Mucosa of descending colon (tissue), 3 donors: ENCODE results near the gene KHDRBS2. TPM values are rescaled to one million over a fixed set of nuclear protein-coding genes. Genes with fewer than 3 reads are reported as not detected.

Experiments used
- ATAC-seq: fragments of 200-7000 bp; cut with Tn5 transposase; one replicate; pipeline ENCODE4 v1.9.1; 2020; ENCODE audit warnings: mild to moderate bottlenecking, moderate library complexity
- DNase-seq, 3 donors: peaks; one replicate each; pipeline ENCODE4 v3.0.0-alpha.2; 2020
- H3K36me3 ChIP-seq: fragments of 200-600 bp; one replicate; pipeline ENCODE4 v1.8.0; 2021; ENCODE audit warnings: low read depth, mild to moderate bottlenecking
- H3K4me1 ChIP-seq: fragments of 200-600 bp; one replicate; pipeline ENCODE4 v1.8.0; 2021; ENCODE audit warnings: low read depth, mild to moderate bottlenecking
- H3K4me3 ChIP-seq: fragments of 200-600 bp; one replicate; pipeline ENCODE4 v1.8.0; 2021; ENCODE audit warnings: mild to moderate bottlenecking
- H3K9me3 ChIP-seq: fragments of 200-600 bp; one replicate; pipeline ENCODE4 v1.8.0; 2021; ENCODE audit warnings: mild to moderate bottlenecking
- intact Hi-C, 2 donors: fragments of 100-400 bp; cut with DNase I in 1 of 2; cut with micrococcal nuclease in 1 of 2; formaldehyde crosslinking; loops; one replicate each; pipeline versions ENCODE4 v1.11.0 to v1.11.1; 2022; cut with DNase I, micrococcal nuclease
- total RNA-seq, 3 donors: library from RNA; stranded (reverse); fragmentation: NEBNext Ultra II Directional in 2 of 3; extraction: Animal tissue kit (Norgen Biotek cat#: 25700) in 2 of 3; gene quantifications; one replicate each; pipeline versions ENCODE4 v1.2.1 to v1.2.4, GENCODE V29; 2021 to 2023
- TF ChIP-seq, protein P1 (sequence below): fragments of 200-600 bp; IDR thresholded peaks from one replicate; pipeline ENCODE4 v1.8.0; 2022; ENCODE audit warnings: antibody characterized with exemption, mild to moderate bottlenecking
- donor health status: DM: no; HTN: no; CAD: no; lungs with moderate emphysema.
- donor health status: DM: no; HTN: no; CAD: no.
- donor health status: DM: no; HTN: yes; CAD: no.

The KHDRBS2 gene
- total RNA-seq, 3 donors from 2014 or later: 0.82 to 2.9 (median 1.1) TPM

DNA sequence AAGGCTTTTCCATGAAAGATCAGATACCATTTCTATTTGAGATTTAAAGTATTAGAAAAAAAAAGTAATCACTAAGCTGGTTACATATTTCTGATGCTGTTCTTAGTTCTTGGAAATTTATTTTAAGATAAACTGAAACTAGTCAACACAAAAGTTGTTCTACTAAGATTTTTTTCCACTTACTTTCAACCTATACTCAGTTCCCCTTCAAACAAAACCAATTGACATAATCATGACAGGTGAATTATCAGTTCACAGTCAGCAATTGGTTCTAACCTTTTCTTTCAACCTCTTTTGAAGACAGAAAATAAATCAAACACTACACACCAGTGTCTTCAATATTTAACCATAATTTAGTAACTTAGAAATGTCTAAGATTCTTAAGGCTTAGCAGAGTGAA lies 228.7 kb downstream of the KHDRBS2 start:
- no peak for DNase-seq
- no peak overlapping the region for H3K4me3 ChIP-seq
- ATAC-seq: no peak
- no peaks in the 10 kb centered on the region for H3K4me1 ChIP-seq
- intact Hi-C loops: no loop called here
- TF ChIP-seq, protein P1, sequence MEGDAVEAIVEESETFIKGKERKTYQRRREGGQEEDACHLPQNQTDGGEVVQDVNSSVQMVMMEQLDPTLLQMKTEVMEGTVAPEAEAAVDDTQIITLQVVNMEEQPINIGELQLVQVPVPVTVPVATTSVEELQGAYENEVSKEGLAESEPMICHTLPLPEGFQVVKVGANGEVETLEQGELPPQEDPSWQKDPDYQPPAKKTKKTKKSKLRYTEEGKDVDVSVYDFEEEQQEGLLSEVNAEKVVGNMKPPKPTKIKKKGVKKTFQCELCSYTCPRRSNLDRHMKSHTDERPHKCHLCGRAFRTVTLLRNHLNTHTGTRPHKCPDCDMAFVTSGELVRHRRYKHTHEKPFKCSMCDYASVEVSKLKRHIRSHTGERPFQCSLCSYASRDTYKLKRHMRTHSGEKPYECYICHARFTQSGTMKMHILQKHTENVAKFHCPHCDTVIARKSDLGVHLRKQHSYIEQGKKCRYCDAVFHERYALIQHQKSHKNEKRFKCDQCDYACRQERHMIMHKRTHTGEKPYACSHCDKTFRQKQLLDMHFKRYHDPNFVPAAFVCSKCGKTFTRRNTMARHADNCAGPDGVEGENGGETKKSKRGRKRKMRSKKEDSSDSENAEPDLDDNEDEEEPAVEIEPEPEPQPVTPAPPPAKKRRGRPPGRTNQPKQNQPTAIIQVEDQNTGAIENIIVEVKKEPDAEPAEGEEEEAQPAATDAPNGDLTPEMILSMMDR: no peak
- H3K36me3 ChIP-seq: no peaks in the 10 kb centered on the region
- H3K9me3 ChIP-seq: no peaks in the 10 kb centered on the region

DNA sequence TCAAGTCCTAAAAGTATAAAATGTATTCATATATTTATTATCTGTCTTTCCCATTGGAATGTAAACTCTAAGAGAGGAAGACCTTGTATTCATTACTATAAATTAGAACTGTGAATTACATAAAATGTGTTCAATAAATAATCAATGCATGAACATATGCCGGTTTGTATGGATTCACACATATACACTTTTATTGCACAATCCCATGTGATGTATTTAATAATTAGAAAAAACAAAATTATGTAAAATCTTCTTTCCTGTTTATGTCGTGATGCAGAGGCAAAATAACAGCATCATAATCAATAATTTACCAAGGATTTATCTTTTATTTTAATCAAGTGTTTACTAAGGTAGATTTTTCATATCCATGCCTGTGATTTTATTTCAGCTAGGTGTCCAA lies 240.5 kb downstream of the KHDRBS2 start:
- Histone ChIP-seq H3K4me1 (no peaks in the 10 kb centered on the region), H3K4me3 (no peak overlapping the region), H3K36me3 (no peaks in the 10 kb centered on the region), H3K9me3 (no peaks in the 10 kb centered on the region)
- TF ChIP-seq, protein P1: no peak
- intact Hi-C loops: no loop called here
- ATAC-seq: no peak
- no peak for DNase-seq

DNA sequence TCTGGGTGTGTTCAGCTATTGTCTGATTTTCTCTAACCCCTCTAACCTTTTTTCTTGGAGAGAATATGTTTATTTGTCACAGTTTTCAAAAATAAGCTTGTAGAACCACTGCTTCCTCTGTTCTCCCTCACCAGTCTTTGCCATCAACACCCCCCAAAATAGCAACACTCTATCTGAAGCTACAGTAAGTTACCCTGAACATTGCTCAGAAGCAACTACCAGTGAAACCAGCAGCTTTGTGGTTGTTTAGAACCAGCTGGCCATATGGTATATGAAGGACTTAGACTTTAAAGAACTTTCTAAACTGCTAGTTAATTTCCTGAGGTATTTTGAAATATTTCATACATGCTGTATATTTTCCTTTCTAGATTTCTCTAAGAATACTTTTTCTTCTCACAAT lies 242.9 kb downstream of the KHDRBS2 start:
- Histone ChIP-seq H3K4me3 (no peak overlapping the region), H3K4me1 (no peaks in the 10 kb centered on the region), H3K9me3 (no peaks in the 10 kb centered on the region), H3K36me3 (no peaks in the 10 kb centered on the region)
- ATAC-seq (no peak), DNase-seq (no peak)
- intact Hi-C loops: no loop called here
- TF ChIP-seq, protein P1: no peak

GRCh38 chr6:62042429-62042828 lies 243.6 kb downstream of the KHDRBS2 start:
- TF ChIP-seq, protein P1: no peak
- H3K4me3 ChIP-seq: no peak overlapping the region
- ATAC-seq (no peak), DNase-seq (no peak)
- no peaks in the 10 kb centered on the region for H3K4me1 ChIP-seq
- H3K9me3 ChIP-seq: no peaks in the 10 kb centered on the region
- intact Hi-C loops: no loop called here
- H3K36me3 ChIP-seq: no peaks in the 10 kb centered on the region

DNA sequence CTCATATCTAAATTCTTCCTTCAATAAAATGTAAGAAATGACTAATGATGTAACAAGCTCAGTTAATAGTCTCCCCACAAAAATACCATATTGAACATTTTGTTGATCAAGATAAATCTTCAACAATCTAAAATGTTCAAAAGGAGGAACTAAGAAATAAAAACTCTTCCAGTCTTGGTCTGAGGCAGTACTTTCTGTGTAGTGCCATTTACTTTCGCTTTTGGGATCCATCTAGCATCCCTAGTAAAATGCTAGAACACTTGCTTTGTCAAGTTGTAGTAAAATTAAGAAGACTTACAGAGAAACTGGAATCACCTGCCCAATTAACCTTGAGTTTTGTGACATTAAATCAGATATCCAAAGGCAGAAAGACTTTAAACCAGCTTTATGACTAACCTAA lies 246.4 kb downstream of the KHDRBS2 start:
- no peaks in the 10 kb centered on the region for H3K4me1 ChIP-seq
- H3K9me3 ChIP-seq: no peaks in the 10 kb centered on the region
- intact Hi-C loops: no loop called here
- no peaks in the 10 kb centered on the region for H3K36me3 ChIP-seq
- DNase-seq (no peak), ATAC-seq (no peak)
- no peak overlapping the region for H3K4me3 ChIP-seq
- TF ChIP-seq, protein P1: no peak

DNA sequence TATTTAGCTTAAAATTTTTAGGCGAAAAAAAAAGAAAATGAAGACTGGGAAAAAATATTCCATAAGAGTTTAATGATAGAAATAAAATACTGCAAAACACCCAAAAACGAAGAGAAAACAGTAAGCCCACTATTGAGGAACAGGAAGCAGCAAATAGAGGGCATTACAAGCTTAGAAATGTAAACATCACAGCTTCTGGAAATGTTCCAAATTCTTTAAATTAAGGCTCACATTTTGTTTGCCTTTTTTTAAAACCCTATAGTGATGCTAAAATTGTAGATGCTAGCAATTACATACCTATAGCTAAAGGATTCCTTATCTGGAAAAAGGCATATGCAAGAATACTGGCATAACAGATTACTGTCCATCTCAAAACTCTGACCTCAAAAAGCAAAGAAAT lies 248.6 kb downstream of the KHDRBS2 start:
- DNase-seq (no peak), ATAC-seq (no peak)
- Histone ChIP-seq H3K9me3 (no peaks in the 10 kb centered on the region), H3K36me3 (no peaks in the 10 kb centered on the region), H3K4me1 (no peaks in the 10 kb centered on the region), H3K4me3 (no peak overlapping the region)
- intact Hi-C loops: no loop called here
- TF ChIP-seq, protein P1: no peak
